ENCODE data around the gene GRPEL1. TPM values are rescaled to one million over a fixed set of nuclear protein-coding genes. Genes with fewer than 3 reads are reported as not detected.

Gene GRPEL1
- total RNA-seq, 2 experiments from 2014 or later, result 55.6 to 58.6 TPM

DNA sequence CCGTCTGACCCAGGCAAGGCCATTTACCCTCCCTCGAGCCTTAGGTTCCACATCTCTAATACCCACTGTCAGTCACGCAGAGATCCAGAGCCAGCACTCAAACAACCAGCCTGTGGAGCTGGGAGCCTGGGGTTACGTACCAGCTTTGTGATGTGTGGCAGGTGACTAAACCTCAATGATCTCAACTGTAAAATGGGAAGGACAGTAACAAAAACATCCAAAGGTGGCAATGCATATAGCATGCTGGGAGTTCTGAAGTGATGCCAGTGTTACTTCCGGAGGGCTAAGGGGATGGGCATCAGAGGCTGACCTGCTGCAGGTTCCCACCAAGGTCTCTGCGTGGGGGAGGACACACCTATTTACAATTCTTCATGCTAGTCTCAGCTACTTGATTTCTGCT, 6.0 kb downstream of the GRPEL1 start:
- H3K36me3 ChIP-seq (ENCODE audit: insufficient read depth, low read length), result peaks cover 67% of the 10 kb centered on the region

DNA sequence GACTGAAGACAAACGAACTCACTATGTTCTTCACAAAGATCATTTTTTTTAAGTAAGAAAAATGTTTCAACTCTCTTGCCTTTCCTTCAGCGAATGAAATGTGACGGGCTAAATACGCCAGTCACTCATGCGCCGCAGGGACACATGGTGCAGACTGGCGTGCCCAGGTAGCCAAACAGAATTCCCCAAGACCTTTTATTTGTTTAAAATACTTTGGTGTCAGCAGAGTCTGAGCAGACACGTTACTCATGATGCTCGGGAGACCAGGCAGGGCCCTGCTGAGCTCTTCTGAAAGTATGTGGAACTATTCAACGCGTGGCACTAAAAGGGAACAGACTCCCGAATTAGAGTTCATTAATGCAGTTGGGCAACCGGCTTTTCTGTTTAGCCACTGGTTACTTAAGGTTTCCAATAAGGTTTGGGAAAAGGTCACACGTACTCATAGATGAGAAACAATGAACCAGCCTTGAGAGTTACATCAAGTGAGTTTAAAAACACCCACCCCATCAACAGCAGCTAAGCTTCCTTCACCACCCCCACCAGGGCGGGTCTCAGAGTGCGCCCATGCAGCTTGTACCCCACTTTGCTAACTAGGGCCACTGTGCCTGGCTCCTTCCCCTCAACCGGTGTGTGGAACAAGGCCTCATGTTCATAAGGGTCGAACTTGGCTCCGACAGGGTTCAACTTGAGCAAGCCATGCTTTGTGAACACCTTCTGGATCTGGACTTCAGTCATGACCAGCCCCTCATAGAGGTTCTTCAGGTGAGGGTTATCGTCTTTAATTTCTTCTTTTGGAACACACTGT, 7.3 kb downstream of the GRPEL1 start:
- Mint-ChIP-seq H3K9me3 (no peaks in the 10 kb centered on the region), H3K4me3 (no peak overlapping the region), H3K27ac (peak overlapping the region; percentile 42), H3K4me1 (ENCODE audit: low read depth) (peaks cover 21% of the 10 kb centered on the region), H3K27me3 (no peaks in the 10 kb centered on the region), H3K36me3 (ENCODE audit: low read depth) (peaks cover 87% of the 10 kb centered on the region)
- Histone ChIP-seq H3K27ac (ENCODE audit: low read depth in 1 of 2, low read length in 2 of 2) (no peak overlapping the region), H3K4me1 (ENCODE audit: insufficient read depth, low read length) (peaks cover 12% of the 10 kb centered on the region), H3K9me3 (ENCODE audit: control insufficient read depth in 1 of 2, insufficient read depth in 1 of 2, low read length in 2 of 2) (no peaks in the 10 kb centered on the region), H3K36me3 (ENCODE audit: insufficient read depth, low read length) (peaks cover 76% of the 10 kb centered on the region), H3K27me3 (ENCODE audit: control insufficient read depth in 1 of 2, insufficient read depth in 2 of 2, low read length in 2 of 2) (no peaks in the 10 kb centered on the region), H3K4me3 (ENCODE audit: low read length) (no peak overlapping the region)
- DNase-seq, result no peak
- POLR2A ChIA-PET, result no interaction called here
- TF ChIP-seq, protein P1, sequence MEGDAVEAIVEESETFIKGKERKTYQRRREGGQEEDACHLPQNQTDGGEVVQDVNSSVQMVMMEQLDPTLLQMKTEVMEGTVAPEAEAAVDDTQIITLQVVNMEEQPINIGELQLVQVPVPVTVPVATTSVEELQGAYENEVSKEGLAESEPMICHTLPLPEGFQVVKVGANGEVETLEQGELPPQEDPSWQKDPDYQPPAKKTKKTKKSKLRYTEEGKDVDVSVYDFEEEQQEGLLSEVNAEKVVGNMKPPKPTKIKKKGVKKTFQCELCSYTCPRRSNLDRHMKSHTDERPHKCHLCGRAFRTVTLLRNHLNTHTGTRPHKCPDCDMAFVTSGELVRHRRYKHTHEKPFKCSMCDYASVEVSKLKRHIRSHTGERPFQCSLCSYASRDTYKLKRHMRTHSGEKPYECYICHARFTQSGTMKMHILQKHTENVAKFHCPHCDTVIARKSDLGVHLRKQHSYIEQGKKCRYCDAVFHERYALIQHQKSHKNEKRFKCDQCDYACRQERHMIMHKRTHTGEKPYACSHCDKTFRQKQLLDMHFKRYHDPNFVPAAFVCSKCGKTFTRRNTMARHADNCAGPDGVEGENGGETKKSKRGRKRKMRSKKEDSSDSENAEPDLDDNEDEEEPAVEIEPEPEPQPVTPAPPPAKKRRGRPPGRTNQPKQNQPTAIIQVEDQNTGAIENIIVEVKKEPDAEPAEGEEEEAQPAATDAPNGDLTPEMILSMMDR (IDR thresholded peaks at IDR 0.05), result no peak
- CTCF ChIA-PET, result interaction anchor here (1.2 kb wide), 1 partner anchor 18 kb away, joined by 3 read pairs; the partner anchor contains the start of gene TADA2B
- intact Hi-C loops (cut with DNase I, micrococcal nuclease), result no loop called here
- ATAC-seq (ENCODE audit: poor library complexity), result no peak

More for the DNA sequence above, 6.0 kb downstream of the GRPEL1 start:
- Histone ChIP-seq H3K9me3 (ENCODE audit: control insufficient read depth in 1 of 2, insufficient read depth in 1 of 2, low read length in 2 of 2) (no peaks in the 10 kb centered on the region), H3K27me3 (ENCODE audit: control insufficient read depth in 1 of 2, insufficient read depth in 2 of 2, low read length in 2 of 2) (no peaks in the 10 kb centered on the region), H3K4me1 (ENCODE audit: insufficient read depth, low read length) (peaks cover 25% of the 10 kb centered on the region), H3K4me3 (ENCODE audit: low read length) (no peak overlapping the region), H3K27ac (ENCODE audit: low read depth in 1 of 2, low read length in 2 of 2) (no peak overlapping the region)
- Mint-ChIP-seq H3K4me3 (no peak overlapping the region), H3K27me3 (no peaks in the 10 kb centered on the region), H3K36me3 (ENCODE audit: low read depth) (peaks cover 81% of the 10 kb centered on the region), H3K4me1 (ENCODE audit: low read depth) (peaks cover 32% of the 10 kb centered on the region), H3K27ac (peak overlapping the region; percentile 4), H3K9me3 (no peaks in the 10 kb centered on the region)
- no peak for DNase-seq
- CTCF ChIA-PET, result no interaction called here
- TF ChIP-seq, protein P1 (IDR thresholded peaks at IDR 0.05), result no peak
- no peak for ATAC-seq (ENCODE audit: poor library complexity)
- POLR2A ChIA-PET, result no interaction called here
- intact Hi-C loops (cut with DNase I, micrococcal nuclease), result no loop called here

DNA sequence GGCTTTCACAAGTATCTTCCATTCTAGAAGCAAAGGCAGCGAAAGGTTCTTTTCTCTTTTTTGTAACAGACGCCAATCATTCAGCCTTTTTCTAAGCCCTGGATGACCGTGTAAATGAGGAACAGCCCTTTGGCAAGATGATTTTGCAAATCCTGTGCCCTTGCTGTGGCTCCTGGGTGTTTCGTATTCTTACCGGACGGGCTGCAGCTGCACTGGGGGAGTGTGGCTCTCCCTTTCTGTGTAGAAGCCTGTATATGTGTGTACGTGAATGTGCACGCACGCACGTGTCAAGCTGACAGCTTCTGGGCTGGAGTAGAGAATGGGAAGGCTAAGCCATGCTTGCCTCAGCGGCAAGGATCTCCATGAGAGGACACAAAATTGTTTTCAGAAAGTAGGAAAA, 8.2 kb downstream of the GRPEL1 start:
- H3K9me3 ChIP-seq (ENCODE audit: control insufficient read depth in 1 of 2, insufficient read depth in 1 of 2, low read length in 2 of 2), result no peaks in the 10 kb centered on the region
- Mint-ChIP-seq H3K36me3 (ENCODE audit: low read depth) (peaks cover 89% of the 10 kb centered on the region), H3K4me3 (no peak overlapping the region), H3K9me3 (no peaks in the 10 kb centered on the region), H3K27me3 (no peaks in the 10 kb centered on the region), H3K4me1 (ENCODE audit: low read depth) (peaks cover 13% of the 10 kb centered on the region), H3K27ac (no peak overlapping the region)
- ChIA-PET CTCF (no interaction called here), POLR2A (no interaction called here)
- ATAC-seq (ENCODE audit: poor library complexity), result no peak
- DNase-seq, result no peak
- H3K36me3 ChIP-seq (ENCODE audit: insufficient read depth, low read length), result peaks cover 80% of the 10 kb centered on the region
- H3K27ac ChIP-seq (ENCODE audit: low read depth in 1 of 2, low read length in 2 of 2), result no peak overlapping the region
- TF ChIP-seq, protein P1 (IDR thresholded peaks at IDR 0.05), result no peak
- H3K4me3 ChIP-seq (ENCODE audit: low read length), result no peak overlapping the region
- no peaks in the 10 kb centered on the region for H3K27me3 ChIP-seq (ENCODE audit: control insufficient read depth in 1 of 2, insufficient read depth in 2 of 2, low read length in 2 of 2)
- intact Hi-C loops (cut with DNase I, micrococcal nuclease), result no loop called here
- peaks cover 6% of the 10 kb centered on the region for H3K4me1 ChIP-seq (ENCODE audit: insufficient read depth, low read length)

All from CD4-positive, alpha-beta T cell (primary cell).